GM12873 (cell line): ENCODE data around the gene GABRG3.

Experiments
- TF ChIP-seq, protein P1 (sequence below): IDR thresholded peaks from 2 replicates; pipeline ENCODE4 v1.5.1; 2012; ENCODE audit warnings: low read depth, mild to moderate bottlenecking, moderate library complexity, low read length, control low read depth; ENCODE audit not compliant: insufficient read depth; ENCODE audit errors: missing control alignments

The GABRG3 gene

DNA sequence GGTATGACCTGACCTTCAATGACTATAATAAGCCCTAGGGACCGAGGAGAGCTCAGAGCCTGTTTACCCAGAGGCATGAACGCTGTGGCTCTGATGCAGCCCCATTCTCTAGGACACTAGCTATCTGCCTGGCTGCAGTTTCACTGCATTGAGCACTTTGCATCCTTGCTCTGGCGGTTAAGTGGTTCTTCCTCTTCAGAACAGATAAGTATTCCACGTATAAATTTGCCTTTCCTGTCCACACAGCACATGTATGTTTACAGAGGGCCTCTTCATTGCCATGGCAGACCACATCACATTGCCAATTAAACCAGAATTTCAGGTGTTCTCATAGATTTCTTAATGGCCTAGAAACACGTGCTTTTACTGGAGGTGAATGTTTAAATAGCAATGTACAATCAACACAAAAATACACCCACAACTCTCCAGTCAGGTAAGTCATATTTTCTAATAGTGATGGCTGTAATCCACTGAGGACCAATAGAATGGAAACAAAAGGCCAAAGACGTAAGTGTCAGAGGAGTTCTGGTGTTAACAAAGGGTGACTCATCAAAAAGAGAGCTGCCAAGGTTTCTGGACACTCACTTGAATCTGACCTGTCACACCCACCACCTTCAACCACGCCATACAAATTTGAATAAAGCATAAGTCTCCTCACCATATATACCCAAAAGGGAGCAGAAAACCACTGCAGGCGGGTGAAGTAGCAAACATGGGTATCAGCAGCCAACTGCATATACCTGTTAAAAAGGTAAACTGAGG lies 574.7 kb downstream of the GABRG3 start:
- TF ChIP-seq, protein P1, sequence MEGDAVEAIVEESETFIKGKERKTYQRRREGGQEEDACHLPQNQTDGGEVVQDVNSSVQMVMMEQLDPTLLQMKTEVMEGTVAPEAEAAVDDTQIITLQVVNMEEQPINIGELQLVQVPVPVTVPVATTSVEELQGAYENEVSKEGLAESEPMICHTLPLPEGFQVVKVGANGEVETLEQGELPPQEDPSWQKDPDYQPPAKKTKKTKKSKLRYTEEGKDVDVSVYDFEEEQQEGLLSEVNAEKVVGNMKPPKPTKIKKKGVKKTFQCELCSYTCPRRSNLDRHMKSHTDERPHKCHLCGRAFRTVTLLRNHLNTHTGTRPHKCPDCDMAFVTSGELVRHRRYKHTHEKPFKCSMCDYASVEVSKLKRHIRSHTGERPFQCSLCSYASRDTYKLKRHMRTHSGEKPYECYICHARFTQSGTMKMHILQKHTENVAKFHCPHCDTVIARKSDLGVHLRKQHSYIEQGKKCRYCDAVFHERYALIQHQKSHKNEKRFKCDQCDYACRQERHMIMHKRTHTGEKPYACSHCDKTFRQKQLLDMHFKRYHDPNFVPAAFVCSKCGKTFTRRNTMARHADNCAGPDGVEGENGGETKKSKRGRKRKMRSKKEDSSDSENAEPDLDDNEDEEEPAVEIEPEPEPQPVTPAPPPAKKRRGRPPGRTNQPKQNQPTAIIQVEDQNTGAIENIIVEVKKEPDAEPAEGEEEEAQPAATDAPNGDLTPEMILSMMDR = no peak

DNA sequence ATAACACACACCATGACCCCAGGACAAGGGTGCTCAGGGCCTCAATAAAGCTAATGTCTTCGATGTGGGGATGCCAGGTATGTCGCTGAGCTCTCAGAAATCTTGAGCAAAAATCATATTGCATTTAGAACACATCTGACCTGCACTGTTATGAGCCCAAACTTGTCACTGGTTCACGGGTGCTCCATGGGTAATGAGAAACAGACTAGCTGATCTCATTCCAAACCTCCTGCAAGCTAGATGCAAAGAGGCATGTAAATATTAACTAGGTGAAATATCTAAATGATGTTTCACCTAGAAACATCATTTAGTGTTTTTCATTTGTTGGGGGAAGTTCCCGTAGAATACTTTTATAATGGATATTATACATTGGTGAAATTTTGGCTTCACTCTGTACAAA lies 578.8 kb downstream of the GABRG3 start:
- TF ChIP-seq, protein P1 = no peak

GRCh38 chr15:27550635-27551034 lies 579.7 kb downstream of the GABRG3 start:
- TF ChIP-seq, protein P1 = no peak

DNA sequence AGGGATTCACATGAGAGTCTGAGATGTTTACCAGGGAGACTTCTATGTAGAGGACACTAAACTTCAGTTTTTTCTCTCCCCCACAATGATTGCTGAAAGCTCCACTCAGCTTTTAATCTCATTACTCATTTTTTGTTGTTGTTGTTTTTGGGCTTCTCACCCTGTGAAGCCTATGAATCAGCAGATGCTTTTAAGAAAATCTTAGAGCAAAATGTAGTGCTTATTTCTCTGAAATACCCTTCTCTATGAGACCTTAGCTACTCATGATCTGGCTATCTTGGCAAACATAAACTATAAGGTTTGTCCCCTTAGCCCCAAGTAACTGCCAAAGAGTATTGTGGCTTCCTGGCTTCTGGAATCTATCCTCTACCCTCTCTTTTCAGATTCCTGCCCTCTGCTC lies 590.8 kb downstream of the GABRG3 start:
- TF ChIP-seq, protein P1 = no peak

DNA sequence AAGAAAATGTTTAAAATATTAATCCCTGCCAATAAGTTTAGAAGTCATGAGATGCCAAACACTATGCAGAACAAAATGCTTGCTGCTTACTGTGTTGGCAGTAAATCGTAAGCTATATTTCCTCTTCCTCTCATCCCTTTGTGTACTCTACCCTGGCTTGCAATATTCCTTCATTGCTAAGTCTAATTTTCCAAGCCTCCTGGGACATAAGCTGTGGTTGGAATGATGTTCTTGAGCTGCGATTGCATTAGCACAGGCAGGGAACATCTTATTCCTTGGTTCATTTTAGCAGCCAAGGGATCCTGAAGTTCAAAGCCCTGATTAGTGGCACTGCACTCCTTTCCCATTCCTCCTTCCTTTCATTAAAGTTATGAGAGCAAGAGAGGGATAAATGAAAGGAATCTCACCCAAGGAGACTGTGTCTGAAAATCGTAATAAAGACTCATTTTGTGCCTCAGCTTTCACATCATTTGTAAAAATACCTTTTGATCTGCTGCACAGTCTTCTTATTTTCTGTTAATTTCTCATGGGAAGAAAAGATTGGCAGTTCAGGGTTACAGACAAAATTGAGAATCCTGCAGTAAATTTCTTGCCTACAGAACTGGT lies 592.9 kb downstream of the GABRG3 start:
- TF ChIP-seq, protein P1 = no peak

DNA sequence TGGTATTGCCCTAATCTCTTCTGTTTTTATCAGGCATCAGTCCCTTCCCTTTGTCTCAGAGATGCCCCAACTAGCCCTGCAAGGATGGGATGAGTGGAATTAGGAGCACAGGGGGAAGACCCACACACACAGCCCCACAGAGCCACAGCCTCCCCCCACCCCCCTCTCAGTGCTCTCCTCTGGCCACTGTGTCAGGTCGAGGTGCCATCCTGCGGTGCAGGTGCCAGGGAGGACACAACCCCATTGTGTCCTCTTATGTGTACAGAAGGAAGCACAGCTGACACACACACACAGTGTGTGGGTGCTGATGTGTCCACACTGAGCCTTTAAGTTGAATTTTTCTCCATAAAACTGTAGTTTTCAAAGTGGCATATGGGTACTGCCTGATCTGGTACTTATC lies 593.7 kb downstream of the GABRG3 start:
- TF ChIP-seq, protein P1 = no peak

GRCh38 chr15:27570746-27571145 lies 599.8 kb downstream of the GABRG3 start:
- TF ChIP-seq, protein P1 = no peak
